GM12891 (cell line): ENCODE measurements around the gene PHETA1.

Source experiments
- DNase-seq: peaks from one replicate; pipeline ENCODE4 v3.0.0; 2011; ENCODE audit warnings: low spot score; ENCODE audit not compliant: insufficient read length
- FAIRE-seq: peaks from 2 replicates; lab custom pipeline; 2011; peaks lifted over from hg19 to GRCh38; lab: Jason Lieb, UNC
- PAX5 ChIP-seq: IDR thresholded peaks from 2 replicates; pipeline ENCODE4 v1.6.1; 2011; ENCODE audit warnings: low read length, moderate library complexity, mild to moderate bottlenecking; ENCODE audit not compliant: insufficient read depth, severe bottlenecking
- POLR2A ChIP-seq: IDR thresholded peaks from 2 replicates; pipeline ENCODE4 v1.6.1; 2011; ENCODE audit warnings: low read depth, low read length, control low read depth
- POLR2AphosphoS5 ChIP-seq: IDR thresholded peaks from 2 replicates; pipeline ENCODE4 v1.6.1; 2011; ENCODE audit warnings: low read depth, low read length, control low read depth
- POU2F2 ChIP-seq: IDR thresholded peaks from 2 replicates; pipeline ENCODE4 v1.6.1; 2011; ENCODE audit warnings: low read depth, mild to moderate bottlenecking, control low read depth, low read length, moderate library complexity
- SPI1 ChIP-seq: IDR thresholded peaks from 2 replicates; pipeline ENCODE4 v1.6.1; 2011; ENCODE audit warnings: low read depth, low read length, control low read depth
- TAF1 ChIP-seq: IDR thresholded peaks from 2 replicates; pipeline ENCODE4 v1.6.1; 2011; ENCODE audit warnings: low read depth, low read length, control low read depth

The PHETA1 gene

DNA sequence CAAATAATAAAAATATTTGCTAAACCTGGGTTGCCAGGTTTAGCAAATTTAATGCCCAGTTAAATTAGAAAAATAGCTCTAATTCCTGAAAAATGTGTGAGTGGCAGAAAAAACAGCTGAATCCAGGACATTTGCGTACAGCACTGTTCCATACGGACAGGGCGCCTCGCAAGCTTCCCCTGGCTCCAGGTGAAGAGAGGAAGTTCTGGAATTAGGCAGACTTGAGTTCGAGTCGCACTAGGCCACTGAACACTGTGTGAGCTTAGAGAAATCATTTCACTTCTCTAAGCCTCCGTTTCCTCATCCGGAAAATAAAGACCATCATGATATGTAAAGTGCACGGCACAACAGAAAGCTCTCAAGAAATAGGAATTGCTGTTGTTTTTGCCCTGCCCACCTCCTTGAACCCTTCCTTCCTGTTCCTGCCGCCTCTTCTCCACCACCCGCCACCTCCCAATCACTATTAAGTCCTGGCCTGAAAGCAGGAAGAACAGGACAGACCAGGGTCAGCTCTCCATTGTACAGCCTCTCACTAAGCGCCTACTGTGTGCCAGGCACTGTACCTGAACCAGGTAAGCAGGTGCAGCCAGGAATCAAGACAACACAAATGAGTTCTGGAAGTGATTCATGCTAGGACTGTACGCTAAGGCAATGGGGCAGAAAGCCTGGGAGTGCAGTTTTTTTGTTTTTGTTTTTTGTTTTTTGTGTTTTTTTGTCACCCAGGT is 763 bp upstream of the PHETA1 start:
- FAIRE-seq (no peak), DNase-seq (no peak)
- TF ChIP-seq POLR2AphosphoS5 (no peak), TAF1 (no peak), PAX5 (no peak), SPI1 (no peak)

DNA sequence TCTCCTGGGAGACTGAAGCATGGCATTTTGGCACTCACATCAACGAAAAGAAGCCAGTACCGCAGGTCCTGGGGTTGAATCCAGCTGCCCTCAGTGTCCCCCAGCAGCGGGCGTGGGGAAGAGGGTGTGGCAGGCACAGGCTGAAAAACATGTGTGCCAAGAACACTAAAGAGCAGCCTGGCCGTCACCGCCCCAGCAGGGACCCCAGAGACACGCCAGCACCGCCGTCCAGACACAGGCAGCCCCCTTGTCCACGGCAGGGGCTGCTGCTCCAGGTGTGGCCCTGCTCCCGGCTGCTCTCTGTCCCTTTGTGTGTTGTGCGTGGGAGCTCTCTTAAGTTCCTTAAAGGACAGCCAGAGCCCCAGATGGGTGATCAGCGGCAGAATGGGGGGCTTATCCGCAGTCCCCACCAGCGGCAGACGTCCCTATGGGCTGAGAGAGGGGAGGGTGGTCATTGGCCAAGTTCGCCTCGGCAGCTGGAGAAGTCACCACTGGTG is 556 bp downstream of the PHETA1 start:
- FAIRE-seq (no peak), DNase-seq (no peak)
- no peak for TF ChIP-seq POLR2A
- TF ChIP-seq POLR2AphosphoS5: no peak
- no peak for TF ChIP-seq TAF1
- TF ChIP-seq PAX5: no peak
- no peak for TF ChIP-seq SPI1
- no peak for TF ChIP-seq POU2F2

DNA sequence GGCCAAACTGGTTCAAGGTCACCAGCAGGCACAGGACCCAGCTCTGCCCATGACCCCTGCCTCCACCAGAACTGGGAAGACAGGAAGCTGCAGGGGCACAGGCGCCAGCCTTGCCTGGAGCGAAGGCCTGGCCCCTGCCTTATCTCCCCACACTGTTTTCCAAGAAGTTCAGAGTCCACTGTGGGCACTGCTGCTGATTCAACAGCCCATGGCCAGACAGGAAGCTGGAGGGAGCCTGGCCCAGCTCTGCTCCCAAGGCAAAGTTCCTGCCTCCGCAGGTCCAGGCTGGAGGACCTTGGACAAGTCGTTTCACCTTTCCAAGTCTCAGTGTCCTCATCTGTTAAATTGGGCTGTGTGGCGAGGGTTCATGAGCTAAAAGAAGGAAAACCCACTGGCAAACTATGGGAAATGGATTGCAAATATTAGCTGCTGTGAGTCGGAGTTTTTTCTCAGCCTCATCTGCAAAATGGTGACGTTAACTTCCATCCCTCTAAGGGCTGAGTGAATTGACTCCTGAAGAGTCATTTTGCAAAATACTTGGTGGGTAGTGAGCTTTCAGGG is 1.2 kb downstream of the PHETA1 start:
- FAIRE-seq (no peak), DNase-seq (no peak)
- TF ChIP-seq POLR2A (no peak), TAF1 (no peak), POU2F2 (no peak), PAX5 (no peak), POLR2AphosphoS5 (no peak), SPI1 (no peak)

DNA sequence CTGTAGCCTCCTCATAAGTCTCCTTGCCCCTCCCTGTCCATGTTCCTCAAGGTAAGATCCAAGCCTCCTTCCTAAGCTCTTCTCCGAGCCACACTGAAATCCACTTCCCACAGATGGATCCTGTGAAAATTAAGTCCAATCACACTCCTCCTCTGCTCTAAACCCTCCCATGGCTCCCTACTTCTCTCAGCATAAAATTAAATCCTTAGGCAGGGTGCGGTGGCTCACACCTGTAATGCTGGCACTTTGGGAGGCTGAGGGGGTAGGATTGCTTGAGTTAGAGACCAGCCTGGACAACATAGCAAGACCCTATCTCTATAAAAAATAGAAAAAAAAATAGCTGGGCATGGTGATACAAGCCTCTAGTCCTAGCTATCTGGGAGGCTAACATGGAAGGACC is 2.3 kb downstream of the PHETA1 start:
- FAIRE-seq: no peak
- no peak for DNase-seq
- TF ChIP-seq POLR2A: no peak
- TF ChIP-seq TAF1: no peak
- TF ChIP-seq SPI1: no peak
- TF ChIP-seq POLR2AphosphoS5: no peak
- TF ChIP-seq PAX5: no peak
- TF ChIP-seq POU2F2: no peak

DNA sequence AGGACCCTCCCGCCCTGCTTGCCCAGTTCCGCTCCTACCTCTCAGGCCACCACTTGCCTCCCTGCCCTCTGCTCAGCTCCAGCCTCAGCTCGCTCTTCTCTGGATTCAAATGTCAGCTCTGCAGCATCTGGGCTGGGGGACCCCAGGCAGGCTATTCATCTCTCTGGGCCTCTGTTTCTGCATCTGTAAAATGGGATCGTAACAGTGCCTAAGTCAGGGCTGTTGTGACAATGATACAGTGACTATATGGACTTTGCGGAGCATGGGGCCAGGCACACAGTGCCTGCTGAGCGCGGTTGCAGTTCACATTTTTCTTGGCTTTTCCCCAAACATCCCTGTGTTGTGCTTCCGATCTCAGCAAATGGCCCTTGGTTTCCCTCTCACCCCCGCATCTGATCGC is 2.8 kb downstream of the PHETA1 start:
- DNase-seq (no peak), FAIRE-seq (no peak)
- TF ChIP-seq POU2F2: no peak
- no peak for TF ChIP-seq POLR2A
- no peak for TF ChIP-seq POLR2AphosphoS5
- no peak for TF ChIP-seq SPI1
- no peak for TF ChIP-seq PAX5
- no peak for TF ChIP-seq TAF1

DNA sequence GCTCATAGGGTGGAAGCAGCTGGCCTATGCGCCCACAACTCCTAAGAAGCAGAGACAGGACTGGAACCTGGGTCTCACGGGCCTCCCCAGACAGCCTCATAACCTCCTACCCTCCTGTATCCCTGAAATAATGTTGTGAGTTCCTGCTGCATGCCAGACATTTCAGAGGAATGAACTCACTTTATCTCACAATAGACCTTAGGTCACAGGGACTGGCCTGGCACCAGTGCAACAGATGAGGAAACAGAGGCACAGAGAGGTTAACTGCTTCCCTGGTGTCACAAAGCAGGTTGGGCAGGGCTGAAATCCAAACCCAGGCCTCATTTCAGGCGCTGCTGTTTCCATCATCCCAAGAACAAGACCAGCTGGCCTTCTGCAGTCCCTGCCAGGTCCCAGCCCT is 5.3 kb downstream of the PHETA1 start:
- DNase-seq (no peak), FAIRE-seq (no peak)
- TF ChIP-seq POLR2AphosphoS5 (no peak), SPI1 (no peak), TAF1 (no peak), POLR2A (no peak)

DNA sequence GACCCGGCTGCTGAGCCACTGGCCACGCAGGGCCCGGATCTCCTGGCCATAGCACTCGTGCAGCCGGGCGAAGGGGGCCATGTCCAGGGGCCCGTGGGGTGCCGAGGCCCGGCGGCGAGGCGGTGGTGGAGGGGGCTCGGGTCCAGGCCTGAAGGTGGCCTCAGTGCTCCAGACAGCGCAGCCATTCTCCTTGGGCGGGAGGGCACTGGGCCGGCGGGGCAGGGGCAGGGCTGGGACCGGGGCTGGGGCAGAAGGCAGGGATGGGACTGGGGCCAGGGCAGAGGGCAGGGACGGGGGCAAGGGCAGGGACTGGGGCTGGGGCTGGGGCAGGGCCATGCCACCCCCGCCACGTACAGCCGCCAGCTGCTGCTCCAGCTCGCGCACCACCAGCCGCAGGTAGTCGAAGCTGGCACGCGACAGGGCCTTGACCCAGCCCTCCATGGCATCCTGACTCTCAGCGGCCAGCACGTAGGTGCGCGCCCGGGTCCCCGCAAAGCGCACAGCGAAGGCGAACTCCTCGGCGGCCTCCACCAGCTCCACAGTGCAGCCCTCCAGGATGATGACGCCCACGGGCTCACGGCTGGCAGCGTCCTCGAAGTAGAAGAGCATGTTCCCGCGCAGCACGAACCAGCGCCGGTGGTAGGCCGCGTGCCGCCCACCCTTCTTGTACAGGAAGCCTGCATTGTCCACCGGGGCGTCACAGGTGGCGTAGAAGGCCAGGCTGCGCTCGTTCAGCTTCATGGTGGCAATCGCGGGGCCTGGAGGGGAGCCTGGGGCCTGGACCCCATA is 6.0 kb downstream of the PHETA1 start:
- no peak for FAIRE-seq
- TF ChIP-seq PAX5 (no peak), TAF1 (no peak), POLR2AphosphoS5 (no peak), POLR2A (no peak), POU2F2 (no peak), SPI1 (no peak)
- DNase-seq: no peak

DNA sequence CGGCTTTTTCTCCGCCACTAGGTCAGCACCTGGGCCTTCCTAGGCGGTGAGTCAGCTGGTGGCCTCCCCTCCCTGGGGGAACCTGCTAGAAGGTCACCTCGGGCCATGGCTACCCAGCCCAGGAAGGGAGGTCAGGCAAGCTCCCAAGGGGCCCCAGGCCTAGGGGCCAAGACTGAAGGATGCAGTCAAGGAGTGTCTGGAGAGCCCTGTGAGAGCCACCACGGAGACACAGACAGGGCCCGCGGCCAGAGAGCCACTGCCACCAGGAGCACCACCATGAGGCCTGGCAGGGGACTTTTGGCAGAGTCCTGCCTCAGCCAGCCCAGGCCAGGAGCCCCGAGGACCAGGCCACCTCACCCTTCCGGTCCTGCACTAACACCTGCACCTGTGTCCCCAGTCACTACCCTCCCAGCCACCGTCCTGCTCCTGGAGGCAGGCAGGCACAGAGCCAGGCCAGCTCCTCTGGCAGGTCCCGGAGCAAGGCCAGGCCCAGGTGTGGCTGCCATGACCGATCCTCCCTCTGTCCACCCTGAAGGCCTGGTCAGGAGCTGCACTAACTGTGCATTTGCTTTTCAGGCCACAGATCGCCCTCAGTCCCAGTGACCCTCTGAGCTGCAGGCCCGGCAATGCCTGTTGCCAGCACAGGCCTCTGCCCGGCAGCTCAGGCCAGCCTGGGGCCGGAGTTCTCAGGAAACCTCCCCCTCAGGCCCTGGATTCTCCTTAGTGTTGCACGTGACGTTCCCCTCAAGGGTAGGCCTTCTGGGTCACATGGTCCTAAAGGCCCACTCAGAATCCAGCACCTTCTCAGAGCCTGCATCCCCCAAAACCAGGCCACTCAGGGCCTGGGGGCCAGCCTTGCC is 6.9 kb downstream of the PHETA1 start:
- DNase-seq (no peak), FAIRE-seq (no peak)
- no peak for TF ChIP-seq PAX5
- TF ChIP-seq POLR2AphosphoS5: no peak
- no peak for TF ChIP-seq TAF1
- no peak for TF ChIP-seq SPI1
- TF ChIP-seq POLR2A: no peak
- no peak for TF ChIP-seq POU2F2

DNA sequence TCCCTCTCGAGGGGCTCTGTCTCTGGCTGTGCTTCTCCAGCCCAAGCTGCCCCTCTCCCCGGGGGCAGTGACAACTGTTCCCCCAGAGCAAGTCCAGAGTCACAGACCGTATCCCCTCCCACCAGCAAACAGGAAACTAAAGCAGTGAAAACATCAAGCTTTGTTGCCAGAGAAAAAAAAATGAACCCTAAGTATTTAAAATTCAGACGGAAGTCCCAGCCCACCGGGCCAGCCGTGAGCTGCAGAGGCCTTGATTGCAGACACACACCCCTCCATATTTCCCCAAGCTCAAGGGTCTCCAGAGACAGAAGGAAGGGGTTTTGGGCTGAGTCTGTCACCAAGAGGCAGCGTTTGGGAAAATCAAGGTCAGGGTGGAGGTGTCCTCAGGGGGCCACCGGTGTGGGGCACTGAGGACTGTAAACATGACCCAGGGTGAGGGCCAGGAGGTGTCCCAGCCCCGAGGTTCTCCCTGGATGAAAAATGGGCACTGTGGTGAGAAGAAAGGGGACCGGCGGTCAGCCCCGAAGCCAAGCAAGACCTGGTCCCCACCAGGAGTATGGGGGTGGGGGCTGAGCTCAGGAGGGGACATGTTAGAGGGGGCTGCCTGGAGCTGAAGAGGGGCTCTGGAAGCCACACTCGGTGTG is 7.7 kb downstream of the PHETA1 start:
- no peak for TF ChIP-seq PAX5
- TF ChIP-seq POU2F2: no peak
- TF ChIP-seq TAF1: no peak
- no peak for TF ChIP-seq POLR2AphosphoS5
- TF ChIP-seq SPI1: no peak
- TF ChIP-seq POLR2A: no peak
- DNase-seq: no peak
- FAIRE-seq: no peak
